Heart right ventricle (tissue), 16 donors: ENCODE results near the gene SEMA4B. TPM values are rescaled to one million over a fixed set of nuclear protein-coding genes. Genes with fewer than 3 reads are reported as not detected.
A peak's percentile ranks its signal among the peaks of the same experiment; 100 is the strongest.

ENCODE experiments used
- ATAC-seq, 8 donors: fragments of 200-7000 bp; cut with Tn5 transposase; one replicate each; pipeline ENCODE4 v1.9.1; 2020; ENCODE audit warnings: mild to moderate bottlenecking in 8 of 8, moderate library complexity in 8 of 8, moderate number of reproducible peaks in 1 of 8
- DNase-seq, 2 donors: peaks; one replicate each; pipeline ENCODE4 v3.0.0-alpha.2; 2020
- H3K27ac ChIP-seq, 10 donors: fragments of 200-600 bp; sonication (generic) in 2 of 10; one replicate each; pipeline versions ENCODE4 v1.5.0 to v1.8.0; 2020 to 2022; ENCODE audit warnings: mild to moderate bottlenecking in 3 of 10
- H3K27me3 ChIP-seq, 7 donors: fragments of 200-600 bp; one replicate each; pipeline ENCODE4 v1.8.0; 2021 to 2022; ENCODE audit warnings: mild to moderate bottlenecking in 2 of 7
- H3K36me3 ChIP-seq, 9 donors: fragments of 200-600 bp; sonication (generic) in 1 of 9; one replicate each; pipeline versions ENCODE4 v1.5.0 to v1.8.0; 2020 to 2022; ENCODE audit warnings: mild to moderate bottlenecking in 2 of 9
- H3K4me1 ChIP-seq, 9 donors: fragments of 200-600 bp; sonication (generic) in 1 of 9; one replicate each; pipeline versions ENCODE4 v1.5.0 to v1.8.0; 2020 to 2022; ENCODE audit warnings: mild to moderate bottlenecking in 4 of 9
- H3K4me3 ChIP-seq, 10 donors: fragments of 200-600 bp; sonication (generic) in 2 of 10; one replicate each; pipeline versions ENCODE4 v1.5.0 to v1.8.0; 2020 to 2022; ENCODE audit warnings: mild to moderate bottlenecking in 7 of 10, moderate library complexity in 2 of 10
- H3K9me3 ChIP-seq, 11 donors: fragments of 200-600 bp in 10 of 11; sonication (generic) in 2 of 11; one replicate each; pipeline versions ENCODE4 v1.5.0 to v1.8.0; 2013 to 2022; ENCODE audit warnings: mild to moderate bottlenecking in 2 of 11, control low read depth in 1 of 11, moderate library complexity in 1 of 11
- CTCF ChIP-seq, 9 donors: fragments of 200-600 bp; sonication (generic) in 2 of 9; IDR thresholded peaks; one replicate each; pipeline versions ENCODE4 v1.5.0 to v1.8.0; 2021 to 2022; ENCODE audit warnings: antibody characterized with exemption in 9 of 9, mild to moderate bottlenecking in 5 of 9, moderate library complexity in 1 of 9
- WGBS, 2 donors: extraction: QIAGEN DNeasy Blood & Tissue Kit; methylation state at CpG; one replicate each; pipeline ENCODE4 v1.1.7; 2013; ENCODE audit warnings: inconsistent platforms in 1 of 2; 5-methylcytosine and 5-hydroxymethylcytosine counted together
- intact Hi-C, 10 donors: fragments of 100-400 bp; cut with DNase I; formaldehyde crosslinking; loops; one replicate each; pipeline versions ENCODE4 v1.11.1 to v1.14.2; 2022
- polyA plus RNA-seq, 2 donors: library from polyadenylated mRNA; stranded (reverse); fragments of 200-250 nt; gene quantifications; one replicate each; pipeline ENCODE4 v1.2.3, GENCODE V29; 2013
- total RNA-seq, 10 donors: library from RNA; stranded (reverse); fragmentation: NEBNext Ultra II Directional in 3 of 10; extraction: Animal tissue kit (Norgen Biotek cat#: 25700) in 3 of 10; gene quantifications; one replicate each; pipeline versions ENCODE4 v1.2.1 to v1.2.4, GENCODE V29; 2021 to 2023
- donor health status: Arrhythmogenic right ventricular cardiomyopathy.
- donor health status: ischemic (EF 13 %, LVEDD 7.1; RV severe dilation, severe dysfunction).
- donor health status: healthy with polysubstance abuse.
- donor health status: DM: no; HTN: yes; CAD: no.
- donor health status: DM: no; HTN: no; CAD: no.
- donor health status: ischemic (EF 25% LVEDD 6.9; RV normal size, moderate dysfunction).
- donor health status: ischemic (EF 25% LVEDD 5.7; RV mildly dilated, moderate dysfunction).
- donor health status: healthy.
- donor health status: DM: yes; HTN: yes; CAD: no.
- donor health status: Ischemic cardiomyopathy.
- donor health status: ischemic (EF 35%, LVEDD 5.7; RV mildly dilated, moderate dysfunction).
- donor health status: nonischemic (EF 11% LVEDD 7.7; RV severe dilation, severe dysfunction).
- donor health status: DM: yes; HTN: yes; CAD: no.
- donor health status: PGD.
- donor health status: ischemic (EF 29% LVEDD 5.4; RV normal size, mild dysfunction).
- donor health status: nonischemic (EF 23%, LVEDD 6.1; RV moderate dilation, normal function).

SEMA4B gene
- total and polyA plus RNA-seq, 12 donors = 9.9 to 76.7 (median 18.4) TPM

GRCh38 chr15:90165157-90165556 is 36.0 kb upstream of the SEMA4B start:
- Histone ChIP-seq H3K27me3 (no peaks in the 10 kb centered on the region), H3K9me3 (no peaks in the 10 kb centered on the region), H3K4me3 (no peak overlapping the region), H3K4me1 (peaks cover 0 to 50% (median 0%) of the 10 kb centered on the region in 9 donors), H3K27ac (peak overlapping the region in 3 of 10 donors; percentile 13 to 89 (median 56)), H3K36me3 (no peaks in the 10 kb centered on the region)
- WGBS, 2 donors = 91 to 100% methylated on average over 1 of the region's 1 CpG
- intact Hi-C loops = no loop called here
- no peak for TF ChIP-seq CTCF (IDR thresholded peaks at IDR 0.05)
- no peak for DNase-seq
- no peak for ATAC-seq

GRCh38 chr15:90165659-90166489 is 35.3 kb upstream of the SEMA4B start:
- no peak overlapping the region for H3K4me3 ChIP-seq
- TF ChIP-seq CTCF (IDR thresholded peaks at IDR 0.05) = no peak
- DNase-seq = peak; percentile 31 to 40
- no peaks in the 10 kb centered on the region for H3K27me3 ChIP-seq
- WGBS, 2 donors = 35 to 43% methylated on average over 14 of the region's 14 CpGs
- intact Hi-C loops = no loop called here
- no peaks in the 10 kb centered on the region for H3K9me3 ChIP-seq
- ATAC-seq = peak in 7 of 8 donors; percentile 63 to 92 (median 72)
- H3K27ac ChIP-seq = peak overlapping the region in 4 of 10 donors; percentile 13 to 89 (median 42)
- H3K4me1 ChIP-seq = peaks cover 0 to 43% (median 0%) of the 10 kb centered on the region in 9 donors
- H3K36me3 ChIP-seq = no peaks in the 10 kb centered on the region

- H3K4me1 ChIP-seq = peaks cover 0 to 34% (median 0%) of the 10 kb centered on the region in 9 donors
These were observed 34.0 kb upstream of the SEMA4B start for GRCh38 chr15:90167121-90167520.

GRCh38 chr15:90171623-90172022 is 29.5 kb upstream of the SEMA4B start:
- H3K36me3 ChIP-seq = no peaks in the 10 kb centered on the region
- H3K4me3 ChIP-seq = no peak overlapping the region
- intact Hi-C loops = no loop called here
- no peaks in the 10 kb centered on the region for H3K9me3 ChIP-seq
- 66 to 71% methylated on average over 1 of the region's 1 CpG for WGBS, 2 donors
- DNase-seq (no peak), ATAC-seq (no peak)
- H3K27ac ChIP-seq = no peak overlapping the region
- no peaks in the 10 kb centered on the region for H3K27me3 ChIP-seq
- H3K4me1 ChIP-seq = peaks cover 0 to 31% (median 14%) of the 10 kb centered on the region in 9 donors
- no peak for TF ChIP-seq CTCF (IDR thresholded peaks at IDR 0.05)

More at GRCh38 chr15:90167121-90167520, 34.0 kb upstream of the SEMA4B start:
- WGBS, 2 donors = 94 to 97% methylated on average over 4 of the region's 4 CpGs
- DNase-seq (no peak), ATAC-seq (no peak)
- H3K36me3 ChIP-seq = no peaks in the 10 kb centered on the region
- H3K9me3 ChIP-seq = no peaks in the 10 kb centered on the region
- H3K27me3 ChIP-seq = no peaks in the 10 kb centered on the region
- intact Hi-C loops = no loop called here
- H3K27ac ChIP-seq = no peak overlapping the region
- no peak overlapping the region for H3K4me3 ChIP-seq
- TF ChIP-seq CTCF (IDR thresholded peaks at IDR 0.05) = no peak
